CD4-positive, alpha-beta memory T cell (primary cell): Measurements from ENCODE around the gene FIGNL2. TPM values are rescaled to one million over a fixed set of nuclear protein-coding genes. Genes with fewer than 3 reads are reported as not detected.

Experiments used
- CTCF ChIA-PET: fragments of 350-600 bp; sonication (Branson Sonifier 250); formaldehyde crosslinking; loops from one replicate; lab custom pipeline; 2021; ENCODE audit warnings: inconsistent platforms; ENCODE audit not compliant: partially characterized antibody; lab: Charles Lee
- POLR2A ChIA-PET: fragments of 350-600 bp; sonication (Branson Sonifier 250); formaldehyde crosslinking; loops from one replicate; lab custom pipeline; 2021; ENCODE audit not compliant: partially characterized antibody; lab: Charles Lee
- DNase-seq, 5 donors: peaks; one replicate each; pipeline versions ENCODE4 v3.0.0 to v3.0.0-alpha.2; 2020 to 2022; ENCODE audit warnings: mixed read lengths in 1 of 5
- H3K27ac ChIP-seq: one replicate; pipeline ENCODE4 v1.7.0; 2013; ENCODE audit warnings: low read depth, low read length
- H3K27me3 ChIP-seq: 2 replicates; pipeline ENCODE4 v1.7.0; 2013; ENCODE audit warnings: mild to moderate bottlenecking, low read length, moderate library complexity; ENCODE audit not compliant: insufficient read depth
- H3K36me3 ChIP-seq: 2 replicates; pipeline ENCODE4 v1.7.0; 2013; ENCODE audit warnings: mild to moderate bottlenecking, low read length, moderate library complexity; ENCODE audit not compliant: insufficient read depth
- H3K4me1 ChIP-seq: 2 replicates; pipeline ENCODE4 v1.7.0; 2013; ENCODE audit warnings: mild to moderate bottlenecking, low read length, moderate library complexity; ENCODE audit not compliant: insufficient read depth
- H3K4me3 ChIP-seq, 2 donors: one replicate each; pipeline ENCODE4 v1.7.0; 2013; ENCODE audit warnings: low read length in 2 of 2, mild to moderate bottlenecking in 1 of 2
- H3K9me3 ChIP-seq, 2 donors: one replicate each; pipeline ENCODE4 v1.7.0; 2013; ENCODE audit warnings: low read length in 2 of 2, control low read depth in 1 of 2; ENCODE audit not compliant: control insufficient read depth in 1 of 2
- H3K27ac Mint-ChIP-seq, 7 donors: one replicate each; pipeline ENCODE4 v1.8.0; 2020 to 2021; ENCODE audit warnings: mixed read lengths in 7 of 7, mild to moderate bottlenecking in 6 of 7, inconsistent platforms in 3 of 7, moderate library complexity in 3 of 7
- H3K27me3 Mint-ChIP-seq, 2 donors: one replicate each; pipeline ENCODE4 v1.8.0; 2020 to 2021; ENCODE audit warnings: mixed read lengths in 2 of 2
- H3K36me3 Mint-ChIP-seq, 2 donors: one replicate each; pipeline ENCODE4 v1.8.0; 2020 to 2021; ENCODE audit warnings: mixed read lengths in 2 of 2, inconsistent platforms in 1 of 2, mild to moderate bottlenecking in 1 of 2
- H3K4me1 Mint-ChIP-seq, 4 donors: one replicate each; pipeline ENCODE4 v1.8.0; 2020 to 2021; ENCODE audit warnings: mixed read lengths in 4 of 4, mild to moderate bottlenecking in 1 of 4
- H3K4me3 Mint-ChIP-seq, 8 donors: one replicate each; pipeline ENCODE4 v1.8.0; 2020 to 2021; ENCODE audit warnings: mixed read lengths in 8 of 8, mild to moderate bottlenecking in 7 of 8, moderate library complexity in 6 of 8, inconsistent platforms in 3 of 8
- H3K9me3 Mint-ChIP-seq, 8 donors: one replicate each; pipeline ENCODE4 v1.8.0; 2020 to 2021; ENCODE audit warnings: mixed read lengths in 8 of 8, mild to moderate bottlenecking in 5 of 8, inconsistent platforms in 3 of 8, moderate library complexity in 1 of 8
- intact Hi-C: fragments of 100-400 bp; cut with micrococcal nuclease; formaldehyde crosslinking; loops from one replicate; pipeline ENCODE4 v1.15.1; 2023
- polyA plus RNA-seq, 2 donors: library from polyadenylated mRNA; unstranded; fragments of 300-500 nt; fragmentation: Illumina TruSeq; gene quantifications; one replicate each; pipeline ENCODE4 v1.2.3, GENCODE V29; 2021
- total RNA-seq, 2 experiments: library from RNA; stranded (reverse); gene quantifications; one replicate each; pipeline ENCODE4 v1.2.3, GENCODE V29; 2021

Gene FIGNL2
- total and polyA plus RNA-seq, 4 experiments from 2014 or later = 0.10 to 1.5 (median 1.2) TPM; not detected in 1

DNA sequence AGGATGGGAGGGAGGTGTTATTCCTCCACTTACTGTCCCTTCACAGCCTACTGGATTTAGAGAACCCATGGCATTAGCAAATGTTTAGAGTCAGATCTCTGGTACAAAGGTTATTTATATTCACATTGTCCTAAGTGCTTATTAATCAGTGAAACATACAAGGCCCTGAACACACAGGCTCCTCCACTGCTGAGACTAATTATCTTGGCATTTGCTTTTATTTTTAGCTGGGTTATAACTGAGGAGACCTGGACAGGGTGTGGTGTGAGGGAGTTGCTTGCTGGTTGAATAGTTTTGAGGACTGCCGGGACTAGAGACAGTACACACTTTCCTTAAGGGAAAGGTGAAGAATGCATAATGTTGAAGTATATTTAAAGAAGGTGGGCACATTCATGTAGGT is 77.5 kb downstream of the FIGNL2 start:
- Histone ChIP-seq H3K9me3 (no peaks in the 10 kb centered on the region), H3K4me3 (no peak overlapping the region), H3K4me1 (no peaks in the 10 kb centered on the region), H3K27ac (no peak overlapping the region), H3K36me3 (no peaks in the 10 kb centered on the region), H3K27me3 (no peaks in the 10 kb centered on the region)
- intact Hi-C loops = no loop called here
- Mint-ChIP-seq H3K9me3 (no peaks in the 10 kb centered on the region), H3K4me3 (no peak overlapping the region), H3K27ac (no peak overlapping the region), H3K27me3 (peaks cover 3 to 6% of the 10 kb centered on the region in 2 donors), H3K4me1 (no peaks in the 10 kb centered on the region), H3K36me3 (no peaks in the 10 kb centered on the region)
- ChIA-PET CTCF (no interaction called here), POLR2A (no interaction called here)
- no peak for DNase-seq

Other genes with a start within 250 kb of the FIGNL2 start
- not detected for gene ANKRD33, start 39.4 kb upstream of the FIGNL2 start, total RNA-seq
- gene ANKRD33, start 39.4 kb upstream of the FIGNL2 start, polyA plus RNA-seq = not detected
- gene ACVRL1, start 58.8 kb upstream of the FIGNL2 start, total RNA-seq = under 1 TPM; 0.15 to 0.83 TPM
- gene ACVRL1, start 58.8 kb upstream of the FIGNL2 start, polyA plus RNA-seq = not detected
- gene ACVR1B, start 103.0 kb upstream of the FIGNL2 start, total RNA-seq = 10 to 100 TPM; 10.8 to 12.6 TPM
- 1 to 10 TPM in 1 of 2 donors, under 1 TPM in 1; 0.42 to 2.5 TPM for gene ACVR1B, start 103.0 kb upstream of the FIGNL2 start, polyA plus RNA-seq
- gene TAMALIN, start 158.2 kb upstream of the FIGNL2 start, total RNA-seq = 10 to 100 TPM; 30.5 to 31.7 TPM
- gene TAMALIN, start 158.2 kb upstream of the FIGNL2 start, polyA plus RNA-seq = 1 to 10 TPM; 1.2 to 5.3 TPM
- 1 to 10 TPM; 1.1 to 1.3 TPM for gene NR4A1, start 202.7 kb upstream of the FIGNL2 start, total RNA-seq
- gene NR4A1, start 202.7 kb upstream of the FIGNL2 start, polyA plus RNA-seq = 1 to 10 TPM; 1.2 to 1.3 TPM
- 10 to 100 TPM; 24.4 to 27.0 TPM for gene ATG101, start 221.3 kb upstream of the FIGNL2 start, total RNA-seq
- gene ATG101, start 221.3 kb upstream of the FIGNL2 start, polyA plus RNA-seq = 10 to 100 TPM; 22.2 to 27.1 TPM
- not detected for gene SMIM41, start 231.0 kb upstream of the FIGNL2 start, total RNA-seq
- not detected for gene SMIM41, start 231.0 kb upstream of the FIGNL2 start, polyA plus RNA-seq